Measurements from ENCODE around the gene SLCO1A2.

The SLCO1A2 gene

DNA sequence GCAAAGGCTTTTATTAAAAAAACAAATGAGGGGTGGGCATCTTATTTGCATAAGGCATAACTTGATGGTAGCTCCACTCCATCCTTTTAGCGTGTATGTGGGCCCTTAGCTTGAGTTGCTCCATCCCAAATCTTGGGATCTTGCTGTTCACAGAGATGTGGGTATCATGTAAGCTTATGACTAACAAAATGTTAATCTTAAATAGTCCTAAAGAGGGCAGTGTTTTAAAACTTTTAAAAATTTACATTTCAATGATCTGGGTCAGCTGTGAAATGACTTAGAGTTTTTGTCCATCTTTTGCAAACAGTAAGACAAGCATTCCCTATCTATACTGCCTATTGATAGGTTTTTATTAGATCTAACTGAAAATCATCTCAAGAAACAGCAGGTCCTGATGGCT lies 86.0 kb downstream of the SLCO1A2 start:
- Histone ChIP-seq H4K20me1 (ENCODE audit: insufficient read depth) (no peaks in the 10 kb centered on the region), H3K36me3 (ENCODE audit: insufficient read depth) (no peaks in the 10 kb centered on the region), H3K4me3 (IDR thresholded peaks at IDR 0.05; ENCODE audit: insufficient read depth, low read depth, low read length) (no peak overlapping the region), H3K9ac (no peak overlapping the region), H3K4me2 (no peak overlapping the region), H3K4me1 (ENCODE audit: low read depth, poor library complexity, severe bottlenecking) (no peaks in the 10 kb centered on the region), H3K27me3 (ENCODE audit: insufficient read depth, low read depth) (no peaks in the 10 kb centered on the region), H2AFZ (ENCODE audit: low read depth) (no peak overlapping the region), H3K27ac (no peak overlapping the region), H3K79me2 (ENCODE audit: insufficient read depth, low read depth) (no peaks in the 10 kb centered on the region)
- peak; percentile 36; the same call in 1 of the 2 replicates for TF ChIP-seq CTCF (conservative IDR thresholded peaks at IDR 0.05; ENCODE audit: low read depth, low read length)

- Histone ChIP-seq H3K9ac (no peak overlapping the region), H3K4me3 (IDR thresholded peaks at IDR 0.05; ENCODE audit: insufficient read depth, low read depth, low read length) (no peak overlapping the region), H3K27me3 (ENCODE audit: insufficient read depth, low read depth) (no peaks in the 10 kb centered on the region), H4K20me1 (ENCODE audit: insufficient read depth) (no peaks in the 10 kb centered on the region), H3K36me3 (ENCODE audit: insufficient read depth) (no peaks in the 10 kb centered on the region), H3K27ac (no peak overlapping the region), H3K4me2 (no peak overlapping the region), H3K79me2 (ENCODE audit: insufficient read depth, low read depth) (no peaks in the 10 kb centered on the region), H2AFZ (ENCODE audit: low read depth) (no peak overlapping the region), H3K4me1 (ENCODE audit: low read depth, poor library complexity, severe bottlenecking) (no peaks in the 10 kb centered on the region)
- TF ChIP-seq CTCF (conservative IDR thresholded peaks at IDR 0.05; ENCODE audit: low read depth, low read length) = no peak
Observed at GRCh38 chr12:21239866-21240265, 94.9 kb downstream of the SLCO1A2 start.

DNA sequence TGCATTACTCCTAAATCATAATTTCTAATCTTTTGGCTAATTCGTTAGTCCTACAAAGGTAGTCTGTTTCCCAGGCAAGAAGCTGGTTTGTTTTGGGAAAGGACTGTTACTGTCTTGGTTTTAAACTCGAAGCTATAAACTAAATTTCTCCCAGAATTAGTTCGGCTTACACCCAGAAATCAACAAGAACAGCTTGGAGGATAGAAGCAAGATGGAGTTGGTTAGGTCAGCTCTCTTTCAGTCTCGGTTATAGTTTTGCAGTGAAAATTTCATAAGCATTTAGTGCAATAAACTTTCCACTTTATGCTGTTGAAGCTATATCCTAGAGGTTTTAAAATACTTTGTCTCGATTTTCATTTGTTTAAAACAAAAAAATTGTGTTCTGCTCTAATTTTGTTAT lies 100.3 kb downstream of the SLCO1A2 start:
- Histone ChIP-seq H3K27ac (no peak overlapping the region), H3K4me2 (no peak overlapping the region), H3K27me3 (ENCODE audit: insufficient read depth, low read depth) (no peaks in the 10 kb centered on the region), H2AFZ (ENCODE audit: low read depth) (no peak overlapping the region), H3K9ac (no peak overlapping the region), H3K4me1 (ENCODE audit: low read depth, poor library complexity, severe bottlenecking) (no peaks in the 10 kb centered on the region), H3K79me2 (ENCODE audit: insufficient read depth, low read depth) (no peaks in the 10 kb centered on the region), H3K36me3 (ENCODE audit: insufficient read depth) (no peaks in the 10 kb centered on the region), H4K20me1 (ENCODE audit: insufficient read depth) (no peaks in the 10 kb centered on the region), H3K4me3 (IDR thresholded peaks at IDR 0.05; ENCODE audit: insufficient read depth, low read depth, low read length) (no peak overlapping the region)
- no peak for TF ChIP-seq CTCF (conservative IDR thresholded peaks at IDR 0.05; ENCODE audit: low read depth, low read length)

GRCh38 chr12:21223930-21224329 lies 110.8 kb downstream of the SLCO1A2 start:
- no peaks in the 10 kb centered on the region for H3K36me3 ChIP-seq (ENCODE audit: insufficient read depth)
- no peak overlapping the region for H3K9ac ChIP-seq
- no peaks in the 10 kb centered on the region for H4K20me1 ChIP-seq (ENCODE audit: insufficient read depth)
- no peaks in the 10 kb centered on the region for H3K4me1 ChIP-seq (ENCODE audit: low read depth, poor library complexity, severe bottlenecking)
- H3K4me2 ChIP-seq = no peak overlapping the region
- no peak overlapping the region for H3K27ac ChIP-seq
- H3K79me2 ChIP-seq (ENCODE audit: insufficient read depth, low read depth) = no peaks in the 10 kb centered on the region
- H3K4me3 ChIP-seq (IDR thresholded peaks at IDR 0.05; ENCODE audit: insufficient read depth, low read depth, low read length) = no peak overlapping the region
- TF ChIP-seq CTCF (conservative IDR thresholded peaks at IDR 0.05; ENCODE audit: low read depth, low read length) = no peak
- H3K27me3 ChIP-seq (ENCODE audit: insufficient read depth, low read depth) = no peaks in the 10 kb centered on the region
- no peak overlapping the region for H2AFZ ChIP-seq (ENCODE audit: low read depth)

All from KMS-11 (cell line).